Measurements from ENCODE around the gene C2orf69. TPM values are rescaled to one million over a fixed set of nuclear protein-coding genes. Genes with fewer than 3 reads are reported as not detected.

Gene C2orf69
- total RNA-seq, 2 donors from 2014 or later, result 16.3 to 24.6 TPM

DNA sequence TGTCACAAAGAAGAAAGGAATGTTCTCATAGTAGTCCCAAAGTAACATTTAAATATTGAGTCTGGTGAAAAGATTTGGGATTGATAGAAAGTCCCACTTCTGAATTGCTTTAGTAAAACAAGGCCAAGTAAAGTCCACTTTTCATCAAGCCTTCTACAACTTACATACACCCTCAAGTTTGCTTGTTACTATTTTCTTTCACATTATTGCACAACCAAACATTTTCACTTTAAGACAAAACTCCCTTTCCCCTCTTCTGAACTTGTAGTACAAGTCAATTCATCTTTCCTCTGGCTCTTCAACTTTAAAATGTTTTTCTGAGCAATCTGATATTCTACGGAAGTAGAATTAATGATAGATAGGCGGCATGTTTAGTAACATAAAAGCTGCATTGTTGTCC lies 55.3 kb downstream of the C2orf69 start:
- Histone ChIP-seq H3K9me3 (ENCODE audit: control insufficient read depth, low read length) (no peaks in the 10 kb centered on the region), H3K4me1 (ENCODE audit: control insufficient read depth, insufficient read depth, low read length) (no peaks in the 10 kb centered on the region), H3K9ac (ENCODE audit: extremely low read depth, low read length, poor library complexity, severe bottlenecking) (no peak overlapping the region), H3K27me3 (ENCODE audit: control insufficient read depth, insufficient read depth, low read length, poor library complexity, severe bottlenecking) (no peaks in the 10 kb centered on the region), H3K36me3 (ENCODE audit: control insufficient read depth, insufficient read depth, low read length) (peaks cover 55% of the 10 kb centered on the region), H3K4me3 (ENCODE audit: low read length) (no peak overlapping the region), H3K27ac (ENCODE audit: low read depth, low read length) (no peak overlapping the region)
- no peak overlapping the region for H3K4me3 Mint-ChIP-seq
- peaks cover 31% of the 10 kb centered on the region for H3K36me3 Mint-ChIP-seq (ENCODE audit: low read depth)
- 95 to 100% methylated on average over 2 of the region's 2 CpGs for WGBS, 2 experiments (ENCODE audit: insufficient coverage in 1 of 2, insufficient read length in 1 of 2)
- DNase-seq, result no peak
- H3K4me1 Mint-ChIP-seq, result no peaks in the 10 kb centered on the region
- TF ChIP-seq, protein P1, sequence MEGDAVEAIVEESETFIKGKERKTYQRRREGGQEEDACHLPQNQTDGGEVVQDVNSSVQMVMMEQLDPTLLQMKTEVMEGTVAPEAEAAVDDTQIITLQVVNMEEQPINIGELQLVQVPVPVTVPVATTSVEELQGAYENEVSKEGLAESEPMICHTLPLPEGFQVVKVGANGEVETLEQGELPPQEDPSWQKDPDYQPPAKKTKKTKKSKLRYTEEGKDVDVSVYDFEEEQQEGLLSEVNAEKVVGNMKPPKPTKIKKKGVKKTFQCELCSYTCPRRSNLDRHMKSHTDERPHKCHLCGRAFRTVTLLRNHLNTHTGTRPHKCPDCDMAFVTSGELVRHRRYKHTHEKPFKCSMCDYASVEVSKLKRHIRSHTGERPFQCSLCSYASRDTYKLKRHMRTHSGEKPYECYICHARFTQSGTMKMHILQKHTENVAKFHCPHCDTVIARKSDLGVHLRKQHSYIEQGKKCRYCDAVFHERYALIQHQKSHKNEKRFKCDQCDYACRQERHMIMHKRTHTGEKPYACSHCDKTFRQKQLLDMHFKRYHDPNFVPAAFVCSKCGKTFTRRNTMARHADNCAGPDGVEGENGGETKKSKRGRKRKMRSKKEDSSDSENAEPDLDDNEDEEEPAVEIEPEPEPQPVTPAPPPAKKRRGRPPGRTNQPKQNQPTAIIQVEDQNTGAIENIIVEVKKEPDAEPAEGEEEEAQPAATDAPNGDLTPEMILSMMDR (conservative IDR thresholded peaks at IDR 0.05), result no peak
- no peaks in the 10 kb centered on the region for H3K27me3 Mint-ChIP-seq (ENCODE audit: insufficient read depth)
- H3K27ac Mint-ChIP-seq, result no peak overlapping the region
- H3K9me3 Mint-ChIP-seq, result no peaks in the 10 kb centered on the region

GRCh38 chr2:199966976-199967375 lies 55.9 kb downstream of the C2orf69 start:
- H3K4me3 Mint-ChIP-seq, result no peak overlapping the region
- Histone ChIP-seq H3K27ac (ENCODE audit: low read depth, low read length) (no peak overlapping the region), H3K9ac (ENCODE audit: extremely low read depth, low read length, poor library complexity, severe bottlenecking) (no peak overlapping the region), H3K4me3 (ENCODE audit: low read length) (no peak overlapping the region), H3K4me1 (ENCODE audit: control insufficient read depth, insufficient read depth, low read length) (no peaks in the 10 kb centered on the region), H3K27me3 (ENCODE audit: control insufficient read depth, insufficient read depth, low read length, poor library complexity, severe bottlenecking) (no peaks in the 10 kb centered on the region), H3K36me3 (ENCODE audit: control insufficient read depth, insufficient read depth, low read length) (peaks cover 49% of the 10 kb centered on the region), H3K9me3 (ENCODE audit: control insufficient read depth, low read length) (no peaks in the 10 kb centered on the region)
- no peak for DNase-seq
- TF ChIP-seq, protein P1 (conservative IDR thresholded peaks at IDR 0.05), result no peak
- no peaks in the 10 kb centered on the region for H3K4me1 Mint-ChIP-seq
- H3K9me3 Mint-ChIP-seq, result no peaks in the 10 kb centered on the region
- H3K27ac Mint-ChIP-seq, result no peak overlapping the region
- WGBS, 2 experiments (ENCODE audit: insufficient coverage in 1 of 2, insufficient read length in 1 of 2), result 100% methylated on average over 1 of the region's 1 CpG; no CpG with 5 or more reads in 1 of the 2 experiments
- no peaks in the 10 kb centered on the region for H3K27me3 Mint-ChIP-seq (ENCODE audit: insufficient read depth)
- peaks cover 28% of the 10 kb centered on the region for H3K36me3 Mint-ChIP-seq (ENCODE audit: low read depth)

DNA sequence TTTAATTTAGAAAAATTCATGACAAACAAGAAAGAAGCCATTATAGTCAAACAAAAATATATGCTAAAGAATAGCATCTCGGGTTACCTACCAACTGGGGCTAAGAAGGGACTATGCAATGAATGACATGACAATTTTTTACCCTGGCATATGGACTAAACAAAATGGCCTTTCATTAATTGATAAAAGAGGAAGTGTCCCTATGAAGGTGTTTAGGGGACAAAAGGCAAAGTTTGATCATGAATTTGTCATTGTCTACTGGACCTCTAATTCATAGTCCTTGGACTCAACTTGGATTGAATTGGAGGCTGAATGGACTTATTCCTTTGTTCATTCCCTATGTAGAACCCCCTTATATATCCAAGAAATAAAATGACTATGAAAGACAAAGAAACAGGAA lies 57.0 kb downstream of the C2orf69 start:
- TF ChIP-seq, protein P1 (conservative IDR thresholded peaks at IDR 0.05), result no peak
- H3K27ac ChIP-seq (ENCODE audit: low read depth, low read length), result no peak overlapping the region
- WGBS, 2 experiments (ENCODE audit: insufficient coverage in 1 of 2, insufficient read length in 1 of 2), result 97 to 100% methylated on average over 1 of the region's 1 CpG
- Mint-ChIP-seq H3K27me3 (ENCODE audit: insufficient read depth) (no peaks in the 10 kb centered on the region), H3K27ac (no peak overlapping the region), H3K36me3 (ENCODE audit: low read depth) (peaks cover 19% of the 10 kb centered on the region), H3K9me3 (no peaks in the 10 kb centered on the region), H3K4me1 (no peaks in the 10 kb centered on the region), H3K4me3 (no peak overlapping the region)
- H3K9ac ChIP-seq (ENCODE audit: extremely low read depth, low read length, poor library complexity, severe bottlenecking), result no peak overlapping the region
- no peaks in the 10 kb centered on the region for H3K4me1 ChIP-seq (ENCODE audit: control insufficient read depth, insufficient read depth, low read length)
- H3K4me3 ChIP-seq (ENCODE audit: low read length), result no peak overlapping the region
- H3K9me3 ChIP-seq (ENCODE audit: control insufficient read depth, low read length), result no peaks in the 10 kb centered on the region
- DNase-seq, result no peak
- H3K27me3 ChIP-seq (ENCODE audit: control insufficient read depth, insufficient read depth, low read length, poor library complexity, severe bottlenecking), result no peaks in the 10 kb centered on the region
- peaks cover 39% of the 10 kb centered on the region for H3K36me3 ChIP-seq (ENCODE audit: control insufficient read depth, insufficient read depth, low read length)

Measured in endodermal cell (in vitro differentiated cells).